Keratinocyte (primary cell): Measurements from ENCODE around the gene REXO2. TPM values are rescaled to one million over a fixed set of nuclear protein-coding genes. Genes with fewer than 3 reads are reported as not detected.

Experiments
- DNase-seq: peaks from one replicate; pipeline ENCODE4 v3.0.0-alpha.2; 2011; ENCODE audit warnings: low read depth, missing footprints, low spot score
- FAIRE-seq: peaks from 2 replicates; lab custom pipeline; 2011; peaks lifted over from hg19 to GRCh38; lab: Jason Lieb, UNC
- H2AFZ ChIP-seq: 2 replicates; pipeline ENCODE4 v1.6.0; 2012; ENCODE audit warnings: low read length, control low read depth, inconsistent platforms; ENCODE audit not compliant: control insufficient read depth
- H3K27ac ChIP-seq: 2 replicates; pipeline ENCODE4 v1.5.1; 2011; ENCODE audit warnings: low read length; ENCODE audit not compliant: control insufficient read depth, insufficient read depth
- H3K27me3 ChIP-seq: 3 replicates; pipeline ENCODE4 v1.6.0; 2011; ENCODE audit warnings: low read length; ENCODE audit not compliant: control insufficient read depth, insufficient read depth; ENCODE audit errors: extremely low read depth
- H3K36me3 ChIP-seq, 2 experiments: 2 replicates in 1 of 2; 3 replicates in 1 of 2; pipeline ENCODE4 v1.5.1; 2011; ENCODE audit warnings: low read length in 2 of 2, mild to moderate bottlenecking in 1 of 2; ENCODE audit not compliant: control insufficient read depth in 2 of 2, insufficient read depth in 2 of 2; ENCODE audit errors: extremely low read depth in 1 of 2
- H3K4me1 ChIP-seq: 3 replicates; pipeline ENCODE4 v1.5.1; 2011; ENCODE audit warnings: low read length; ENCODE audit not compliant: control insufficient read depth, insufficient read depth; ENCODE audit errors: extremely low read depth
- H3K4me2 ChIP-seq: 3 replicates; pipeline ENCODE4 v1.6.0; 2011; ENCODE audit warnings: low read depth, low read length; ENCODE audit not compliant: control insufficient read depth, insufficient read depth; ENCODE audit errors: extremely low read depth
- H3K4me3 ChIP-seq, 3 experiments: fragments of 200-600 bp in 1 of 3; sonication (generic) in 1 of 3; 2 replicates in 2 of 3; 3 replicates in 1 of 3; pipeline ENCODE4 v1.5.1; 2011 to 2016; ENCODE audit warnings: low read length in 3 of 3, mild to moderate bottlenecking in 3 of 3, control low read depth in 2 of 3, inconsistent platforms in 1 of 3, low read depth in 1 of 3, mixed read lengths in 1 of 3, mixed run types in 1 of 3, moderate library complexity in 1 of 3; ENCODE audit not compliant: control insufficient read depth in 2 of 3, insufficient read depth in 2 of 3; ENCODE audit errors: extremely low read depth in 1 of 3
- H3K79me2 ChIP-seq: 2 replicates; pipeline ENCODE4 v1.6.0; 2012; ENCODE audit warnings: low read length; ENCODE audit not compliant: control insufficient read depth, insufficient read depth
- H3K9ac ChIP-seq: 3 replicates; pipeline ENCODE4 v1.6.0; 2011; ENCODE audit warnings: low read length; ENCODE audit not compliant: control insufficient read depth, insufficient read depth; ENCODE audit errors: extremely low read depth
- H3K9me1 ChIP-seq: 3 replicates; pipeline ENCODE4 v1.6.0; 2011; ENCODE audit warnings: low read length; ENCODE audit not compliant: control insufficient read depth, insufficient read depth; ENCODE audit errors: extremely low read depth
- H3K9me3 ChIP-seq: 2 replicates; pipeline ENCODE4 v1.5.1; 2012; ENCODE audit warnings: low read depth, low read length; ENCODE audit not compliant: control insufficient read depth
- H4K20me1 ChIP-seq: 3 replicates; pipeline ENCODE4 v1.6.0; 2011; ENCODE audit warnings: low read length; ENCODE audit not compliant: control insufficient read depth, insufficient read depth; ENCODE audit errors: extremely low read depth
- EZH2 ChIP-seq: IDR thresholded peaks from one replicate; pipeline ENCODE4 v1.6.1; 2012; ENCODE audit warnings: inconsistent platforms, mild to moderate bottlenecking, low read length, moderate library complexity
- dilution Hi-C: fragments of 300-500 bp; cut with MboI; formaldehyde crosslinking; loops from one replicate; pipeline ENCODE4 v1.7.0; 2020; ENCODE audit warnings: low sequenced_read_pairs; ENCODE audit not compliant: extremely low pct_ligation_motif_present
- polyA plus RNA-seq, 5 experiments: library from polyadenylated mRNA; depleted of rRNA in 3 of 5; stranded (reverse) in 3 of 5; stranded (forward) in 1 of 5; unstranded in 1 of 5; fragments of >200 nt; gene quantifications; 1 replicate in 1 of 5; 2 replicates in 3 of 5; 3 replicates in 1 of 5; pipeline versions ENCODE4 v1.2.1 to v1.2.3, GENCODE V29; 2011 to 2012; ENCODE audit warnings: missing spikeins in 2 of 5, low read depth in 1 of 5, low replicate concordance in 1 of 5
- TF ChIP-seq, protein P1 (sequence below), 3 experiments: IDR thresholded peaks in 1 of 3; conservative IDR thresholded peaks in 1 of 3; optimal IDR thresholded peaks in 1 of 3; 2 replicates in 2 of 3; 3 replicates in 1 of 3; pipeline versions ENCODE3 to v1.5.1; 2011; ENCODE audit warnings: low read length in 3 of 3, mild to moderate bottlenecking in 3 of 3, moderate library complexity in 2 of 3, control low read depth in 1 of 3, inconsistent platforms in 1 of 3; ENCODE audit not compliant: insufficient read depth in 2 of 3; ENCODE audit errors: extremely low read depth in 1 of 3

Gene REXO2
- polyA plus RNA-seq, 1 donor (not counting 4 experiments of a cell fraction or from before 2014, with no cell fraction given): 381 TPM

DNA sequence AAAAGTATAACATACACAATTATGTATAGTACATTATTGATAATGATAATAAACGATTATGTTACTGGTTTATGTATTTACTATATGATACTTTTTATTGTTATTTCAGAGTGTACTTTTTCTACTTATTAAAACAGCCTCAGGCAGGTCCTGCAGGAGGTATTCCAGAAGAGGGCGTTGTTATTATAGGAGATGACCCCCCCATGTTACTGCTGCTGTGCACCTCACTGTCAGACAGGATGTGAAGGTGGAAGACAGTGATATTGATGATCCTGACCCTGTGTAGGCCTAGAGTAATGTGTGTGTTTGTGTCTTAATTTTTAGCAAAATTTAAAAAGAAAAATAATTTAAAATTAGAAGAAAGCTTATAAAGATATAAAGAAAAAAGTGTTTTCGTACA lies 57.6 kb downstream of the REXO2 start:
- H3K4me2 ChIP-seq: no peak overlapping the region
- no peaks in the 10 kb centered on the region for H3K4me1 ChIP-seq
- H3K4me3 ChIP-seq: no peak overlapping the region
- FAIRE-seq (no peak), DNase-seq (no peak)
- H3K9me3 ChIP-seq: no peaks in the 10 kb centered on the region
- H3K27ac ChIP-seq: no peak overlapping the region
- no peaks in the 10 kb centered on the region for H3K36me3 ChIP-seq
- H3K79me2 ChIP-seq: no peaks in the 10 kb centered on the region
- H3K9me1 ChIP-seq: no peaks in the 10 kb centered on the region
- dilution Hi-C loops: no loop called here
- no peak for TF ChIP-seq EZH2
- no peak overlapping the region for H3K9ac ChIP-seq
- H2AFZ ChIP-seq: no peak overlapping the region
- H3K27me3 ChIP-seq: no peaks in the 10 kb centered on the region
- H4K20me1 ChIP-seq: no peaks in the 10 kb centered on the region

DNA sequence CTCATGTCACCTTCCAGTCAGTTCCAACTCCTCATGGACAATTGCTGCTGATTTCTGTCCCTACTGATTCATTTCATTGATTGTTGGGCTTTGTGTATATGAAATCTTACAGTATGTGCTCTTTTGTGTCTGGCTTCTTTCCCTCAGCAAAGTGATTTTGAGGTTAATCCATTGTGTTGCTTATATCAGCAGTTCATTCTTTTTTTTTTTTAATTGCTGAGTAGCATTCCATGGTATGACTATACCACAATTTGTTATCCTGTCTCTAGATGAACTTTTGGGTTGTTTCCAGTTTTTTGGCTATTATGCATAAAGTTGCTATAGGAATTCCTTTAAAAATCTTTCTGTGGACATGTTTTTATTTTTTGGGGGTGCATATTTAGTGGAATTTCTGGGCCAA lies 60.5 kb downstream of the REXO2 start:
- dilution Hi-C loops: no loop called here
- no peak for DNase-seq

More for the DNA sequence above, 60.5 kb downstream of the REXO2 start:
- FAIRE-seq: no peak
- H3K36me3 ChIP-seq: no peaks in the 10 kb centered on the region
- H3K9ac ChIP-seq: no peak overlapping the region
- no peak overlapping the region for H3K4me3 ChIP-seq
- no peak overlapping the region for H2AFZ ChIP-seq
- H3K9me3 ChIP-seq: no peaks in the 10 kb centered on the region
- H4K20me1 ChIP-seq: no peaks in the 10 kb centered on the region
- no peaks in the 10 kb centered on the region for H3K9me1 ChIP-seq
- no peak overlapping the region for H3K27ac ChIP-seq
- no peaks in the 10 kb centered on the region for H3K4me1 ChIP-seq
- no peaks in the 10 kb centered on the region for H3K79me2 ChIP-seq
- H3K27me3 ChIP-seq: no peaks in the 10 kb centered on the region
- no peak overlapping the region for H3K4me2 ChIP-seq
- no peak for TF ChIP-seq EZH2
- TF ChIP-seq, protein P1, sequence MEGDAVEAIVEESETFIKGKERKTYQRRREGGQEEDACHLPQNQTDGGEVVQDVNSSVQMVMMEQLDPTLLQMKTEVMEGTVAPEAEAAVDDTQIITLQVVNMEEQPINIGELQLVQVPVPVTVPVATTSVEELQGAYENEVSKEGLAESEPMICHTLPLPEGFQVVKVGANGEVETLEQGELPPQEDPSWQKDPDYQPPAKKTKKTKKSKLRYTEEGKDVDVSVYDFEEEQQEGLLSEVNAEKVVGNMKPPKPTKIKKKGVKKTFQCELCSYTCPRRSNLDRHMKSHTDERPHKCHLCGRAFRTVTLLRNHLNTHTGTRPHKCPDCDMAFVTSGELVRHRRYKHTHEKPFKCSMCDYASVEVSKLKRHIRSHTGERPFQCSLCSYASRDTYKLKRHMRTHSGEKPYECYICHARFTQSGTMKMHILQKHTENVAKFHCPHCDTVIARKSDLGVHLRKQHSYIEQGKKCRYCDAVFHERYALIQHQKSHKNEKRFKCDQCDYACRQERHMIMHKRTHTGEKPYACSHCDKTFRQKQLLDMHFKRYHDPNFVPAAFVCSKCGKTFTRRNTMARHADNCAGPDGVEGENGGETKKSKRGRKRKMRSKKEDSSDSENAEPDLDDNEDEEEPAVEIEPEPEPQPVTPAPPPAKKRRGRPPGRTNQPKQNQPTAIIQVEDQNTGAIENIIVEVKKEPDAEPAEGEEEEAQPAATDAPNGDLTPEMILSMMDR (optimal IDR thresholded peaks at IDR 0.05 in 1 of 3, IDR thresholded peaks at IDR 0.05 in 1 of 3, conservative IDR thresholded peaks at IDR 0.05 in 1 of 3; ENCODE audit: extremely low read depth in 1 of 3, insufficient read depth in 2 of 3, low read length in 3 of 3): no peak

Other genes with a start within 250 kb of the REXO2 start
- 0.13 to 0.58 TPM (median 0.16 TPM) in 3 replicates for gene NNMT, start 143.1 kb upstream of the REXO2 start, polyA plus RNA-seq
- 1.4 to 3.7 TPM (median 2.1 TPM) in 3 replicates for gene C11orf71, start 39.0 kb upstream of the REXO2 start, polyA plus RNA-seq
- gene RBM7, start 38.8 kb upstream of the REXO2 start, polyA plus RNA-seq: 21.6 to 38.2 TPM (median 34.0 TPM) in 3 replicates
- not detected in 3 replicates for gene NXPE1, start 120.4 kb downstream of the REXO2 start, polyA plus RNA-seq
- gene NXPE4, start 156.3 kb downstream of the REXO2 start, polyA plus RNA-seq: not detected in 3 replicates
- gene NXPE2, start 239.1 kb downstream of the REXO2 start, polyA plus RNA-seq: 0.09 to 0.14 TPM (median 0.12 TPM) in 3 replicates